Fibroblast of villous mesenchyme (primary cell): Measurements from ENCODE around the gene LSR. TPM values are rescaled to one million over a fixed set of nuclear protein-coding genes. Genes with fewer than 3 reads are reported as not detected.

Experiments used
- DNase-seq: peaks from one replicate; pipeline ENCODE4 v3.0.0-alpha.2; 2010; ENCODE audit warnings: low read depth
- H3K4me3 ChIP-seq: 2 replicates; pipeline ENCODE4 v1.5.1; 2011; ENCODE audit warnings: low read depth, mild to moderate bottlenecking, low read length
- CTCF ChIP-seq: IDR thresholded peaks from 2 replicates; pipeline ENCODE4 v1.5.1; 2012; ENCODE audit warnings: low read depth, mild to moderate bottlenecking, low read length; ENCODE audit not compliant: insufficient read depth
- total RNA-seq: library from RNA; depleted of rRNA; stranded (reverse); fragments of >200 nt; gene quantifications from 2 replicates; pipeline ENCODE4 v1.2.3, GENCODE V29; 2012

LSR gene
- 0.86 and 1.6 TPM in 2 replicates for total RNA-seq

- DNase-seq = no peak
- no peak for TF ChIP-seq CTCF
Measured at GRCh38 chr19:35248310-35249145, at the start of gene LSR. Gene LSR, plus strand, starts transcription at chr19:35249002. Its CDS starts 21 bp downstream, at chr19:35249023.

GRCh38 chr19:35199481-35199880 is 49.3 kb upstream of the LSR start:
- TF ChIP-seq CTCF = no peak
- DNase-seq = no peak
- H3K4me3 ChIP-seq = no peak overlapping the region

More at GRCh38 chr19:35248310-35249145, at the start of gene LSR:
- H3K4me3 ChIP-seq = no peak within 1 kb of the TSS

- no peak overlapping the region for H3K4me3 ChIP-seq
- no peak for TF ChIP-seq CTCF
- DNase-seq = no peak
Measured at GRCh38 chr19:35202722-35203688, 45.8 kb upstream of the LSR start.

GRCh38 chr19:35204799-35205732 is 43.7 kb upstream of the LSR start:
- DNase-seq = no peak
- no peak for TF ChIP-seq CTCF
- no peak overlapping the region for H3K4me3 ChIP-seq

- TF ChIP-seq CTCF = no peak
Measured at GRCh38 chr19:35205733-35206323, 43.0 kb upstream of the LSR start.

GRCh38 chr19:35206379-35206778 is 42.4 kb upstream of the LSR start:
- H3K4me3 ChIP-seq = no peak overlapping the region
- DNase-seq = no peak
- no peak for TF ChIP-seq CTCF

More at GRCh38 chr19:35205733-35206323, 43.0 kb upstream of the LSR start:
- DNase-seq = no peak
- no peak overlapping the region for H3K4me3 ChIP-seq
